Colon (tissue), 2 donors: ENCODE measurements around the gene AOPEP.

Source experiments
- FAIRE-seq: peaks from 2 replicates; lab custom pipeline; 2012; peaks lifted over from hg19 to GRCh38; lab: Jason Lieb, UNC
- donor health status: control.
- donor health status: control.

AOPEP gene

GRCh38 chr9:95116002-95116807 lies 389.7 kb downstream of the AOPEP start:
- FAIRE-seq, result no peak

DNA sequence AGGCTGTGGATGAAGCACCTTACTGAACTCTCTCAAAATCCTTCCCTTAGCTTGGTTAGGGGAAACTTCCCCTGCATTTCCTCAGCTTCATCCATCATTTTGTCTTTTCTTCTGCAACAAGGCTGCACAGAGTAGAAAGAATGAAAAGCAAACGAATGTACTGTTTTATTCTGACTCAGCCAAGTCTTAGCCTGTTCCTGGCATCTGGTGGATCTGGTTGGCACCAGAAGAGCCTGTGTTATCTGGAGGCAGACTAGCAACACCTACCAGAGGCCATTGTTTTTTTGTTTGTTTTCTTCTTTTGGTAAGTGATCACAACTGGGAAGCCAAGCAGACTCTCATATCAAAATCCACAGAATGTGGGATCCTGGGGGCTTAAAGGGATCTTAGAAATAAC lies 390.3 kb downstream of the AOPEP start:
- FAIRE-seq, result no peak

DNA sequence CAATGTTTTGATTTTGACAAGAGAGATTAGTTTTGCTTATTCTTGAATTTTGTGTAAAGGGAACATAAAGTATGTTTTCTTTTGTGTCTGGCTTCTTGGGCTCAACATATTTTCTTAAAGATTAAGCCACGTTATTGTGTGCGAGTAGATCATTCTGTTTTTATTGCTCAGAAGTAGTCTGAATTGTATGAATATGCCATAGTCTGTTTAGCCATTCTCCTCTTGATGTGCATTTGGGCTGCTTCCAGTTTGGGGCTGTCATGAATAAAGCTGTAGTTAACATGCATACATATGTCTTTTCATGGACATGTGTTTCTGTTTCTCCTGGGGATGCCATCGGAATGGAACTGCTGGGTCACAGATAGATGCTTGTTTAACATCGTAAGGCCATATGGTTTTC lies 392.1 kb downstream of the AOPEP start:
- no peak for FAIRE-seq

GRCh38 chr9:95120781-95121370 lies 394.4 kb downstream of the AOPEP start:
- no peak for FAIRE-seq

GRCh38 chr9:95124582-95125367 lies 398.3 kb downstream of the AOPEP start:
- no peak for FAIRE-seq

GRCh38 chr9:95125652-95126051 lies 399.2 kb downstream of the AOPEP start:
- FAIRE-seq, result no peak

DNA sequence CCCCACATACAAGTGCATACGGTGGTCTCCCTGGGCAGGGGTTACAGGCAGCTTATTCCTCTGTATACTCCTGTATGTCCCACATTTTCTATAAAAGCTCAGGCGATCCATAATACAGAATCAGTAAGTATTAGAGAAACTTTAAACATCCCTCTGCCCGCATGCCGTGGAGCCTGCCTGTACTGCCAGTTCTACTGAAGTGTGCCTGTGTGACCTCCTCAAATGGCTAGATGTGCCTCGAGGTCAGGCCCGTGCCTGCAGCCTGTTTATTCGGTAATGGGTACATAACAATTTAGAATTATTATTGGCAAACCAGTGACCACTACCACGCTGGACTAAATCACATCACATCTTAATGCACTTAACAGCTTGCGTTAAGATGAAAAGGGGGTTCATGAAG lies 400.2 kb downstream of the AOPEP start:
- FAIRE-seq, result no peak

- no peak for FAIRE-seq
These were observed 401.0 kb downstream of the AOPEP start for GRCh38 chr9:95127249-95128176.

GRCh38 chr9:95128177-95128524 lies 401.7 kb downstream of the AOPEP start:
- FAIRE-seq, result no peak

DNA sequence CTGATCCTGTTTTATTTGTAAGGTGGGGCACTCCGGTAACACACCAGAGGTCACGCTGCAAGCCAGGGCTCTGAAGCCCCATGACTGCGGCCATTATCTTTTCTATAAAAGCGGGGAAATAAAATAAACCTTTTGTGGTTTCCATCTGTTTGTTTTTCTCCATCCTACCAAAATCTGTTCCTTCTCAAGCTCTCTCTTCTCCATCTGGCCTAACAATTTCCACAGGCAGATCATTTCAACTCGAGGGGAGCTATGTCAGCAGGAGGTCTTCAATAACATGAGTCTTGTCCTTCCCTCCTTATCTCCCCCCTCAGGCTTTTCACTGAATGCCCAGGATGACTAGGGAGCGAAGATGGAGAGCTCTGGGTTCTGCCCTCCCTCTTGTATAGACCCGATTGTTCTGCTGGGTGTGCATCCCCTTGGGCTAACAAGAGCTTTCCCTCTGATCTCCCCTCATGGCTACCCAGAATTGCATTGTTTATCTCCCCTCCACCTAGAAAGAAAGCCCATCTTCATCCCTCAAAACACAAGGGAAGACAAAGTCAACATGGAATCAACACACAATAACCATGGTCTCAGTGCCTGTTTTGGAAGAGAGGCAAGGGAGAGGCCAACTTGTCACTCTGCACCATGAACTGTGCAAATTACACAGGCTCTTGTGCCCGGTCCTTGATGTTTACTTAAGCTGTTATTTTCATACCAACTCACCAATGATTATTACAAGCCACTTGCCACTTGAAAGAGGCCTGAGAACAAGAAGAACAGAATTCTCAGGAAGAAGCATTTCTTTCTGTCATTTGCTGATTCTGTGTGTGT lies 403.2 kb downstream of the AOPEP start:
- no peak for FAIRE-seq

- FAIRE-seq, result no peak
These were observed 404.0 kb downstream of the AOPEP start for GRCh38 chr9:95130484-95130883.

DNA sequence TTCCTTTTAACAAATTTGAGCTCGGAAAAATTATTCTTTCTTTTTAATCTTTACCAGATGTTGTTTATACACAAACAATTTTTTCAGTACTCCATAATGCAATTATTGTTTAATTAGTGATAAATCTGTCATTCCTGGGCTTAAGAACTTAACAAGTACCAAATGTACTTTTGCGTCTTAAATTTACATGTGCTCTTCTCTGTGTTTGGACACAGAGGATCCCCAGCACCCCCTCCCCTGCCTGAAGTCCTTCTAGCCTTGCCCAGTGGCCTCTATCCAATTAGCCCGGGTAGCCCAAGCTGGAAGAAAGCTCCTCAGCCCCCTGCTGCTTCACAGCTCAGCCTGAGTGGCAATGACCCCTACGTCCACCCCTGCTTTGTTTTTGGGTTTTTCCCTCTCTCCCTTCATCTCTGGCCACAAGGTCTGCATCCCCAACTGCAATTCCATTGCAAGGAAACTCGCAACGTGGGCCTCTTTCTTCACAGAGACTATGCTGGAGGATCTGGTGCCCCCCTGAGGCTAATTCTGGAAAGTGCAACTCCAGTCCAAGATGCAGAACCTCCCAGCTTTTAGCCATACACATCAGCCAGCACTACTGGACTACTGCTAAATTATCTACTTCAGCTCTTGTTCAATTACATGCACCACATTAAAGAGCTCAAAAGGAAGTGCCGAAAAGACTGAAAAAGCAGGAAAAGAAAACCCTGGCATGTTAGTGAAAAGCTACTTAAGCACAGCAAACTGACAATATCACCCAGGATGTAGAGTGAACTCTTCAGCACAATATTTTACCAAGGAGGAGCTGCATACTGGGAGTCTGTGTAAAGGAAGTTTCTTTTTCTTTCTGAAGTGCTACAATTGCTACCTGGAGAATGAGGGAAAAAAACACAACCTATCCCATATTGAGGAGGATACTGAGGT lies 404.8 kb downstream of the AOPEP start:
- FAIRE-seq, result no peak

DNA sequence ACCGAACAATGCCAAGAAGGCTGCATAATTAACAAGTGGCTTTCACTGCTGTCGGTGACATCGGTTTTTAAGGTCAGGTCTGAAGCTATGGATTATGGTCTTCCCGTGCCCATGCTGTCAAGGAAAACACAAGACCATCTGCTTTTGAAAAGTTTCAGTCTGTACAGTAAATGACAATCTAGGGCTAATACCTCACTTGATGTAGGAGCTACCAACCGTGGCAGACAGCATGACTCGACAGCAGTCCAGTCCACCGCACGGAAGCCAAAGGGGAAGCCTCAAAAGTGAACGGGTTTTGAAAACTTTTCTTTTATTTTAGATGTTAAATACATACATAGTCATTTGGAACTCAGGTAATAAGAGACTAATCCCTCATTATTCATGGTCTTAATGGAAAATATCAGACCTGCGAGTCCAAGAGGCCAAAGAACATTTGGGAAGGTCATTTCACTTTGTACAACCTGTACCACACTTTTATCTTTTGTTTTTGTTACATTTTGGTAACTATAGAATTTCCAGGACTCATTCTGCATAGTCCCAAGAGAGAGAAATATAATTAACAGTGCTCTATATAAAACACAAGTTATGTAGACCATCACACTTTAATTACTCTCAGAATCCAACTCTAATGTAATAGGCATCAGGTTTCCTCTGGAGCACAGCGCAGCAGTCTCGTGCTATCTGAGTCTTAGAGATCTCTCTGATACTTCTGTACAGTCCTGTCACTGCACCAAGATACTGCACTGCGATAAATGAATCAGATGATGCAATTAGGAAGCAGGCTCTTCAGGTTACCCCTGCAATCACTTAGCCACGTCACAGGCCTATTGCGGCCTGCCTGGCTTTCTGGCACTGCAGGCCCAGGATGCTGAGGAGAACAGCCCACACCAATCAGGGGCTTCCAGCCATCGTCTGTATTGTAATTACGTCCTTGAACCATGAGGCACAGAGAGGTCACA lies 406.1 kb downstream of the AOPEP start:
- no peak for FAIRE-seq

DNA sequence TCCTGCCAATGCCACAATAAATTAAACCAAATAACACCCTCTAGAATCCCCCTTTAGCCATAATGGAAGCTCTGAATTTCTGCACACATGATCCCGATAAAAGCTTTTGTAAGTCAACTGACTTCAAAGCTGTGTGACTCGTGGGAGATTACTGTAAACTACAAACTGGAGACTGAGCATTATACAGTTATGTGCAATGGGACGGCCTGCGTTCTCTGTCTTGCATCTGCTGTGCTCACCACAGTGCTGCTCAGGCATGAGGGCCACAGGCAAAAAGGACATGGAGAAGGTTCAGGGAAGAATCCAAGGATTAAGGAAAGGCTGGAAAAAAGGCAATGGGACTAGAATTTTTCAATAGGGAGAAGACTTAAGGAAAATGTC lies 406.8 kb downstream of the AOPEP start:
- no peak for FAIRE-seq

DNA sequence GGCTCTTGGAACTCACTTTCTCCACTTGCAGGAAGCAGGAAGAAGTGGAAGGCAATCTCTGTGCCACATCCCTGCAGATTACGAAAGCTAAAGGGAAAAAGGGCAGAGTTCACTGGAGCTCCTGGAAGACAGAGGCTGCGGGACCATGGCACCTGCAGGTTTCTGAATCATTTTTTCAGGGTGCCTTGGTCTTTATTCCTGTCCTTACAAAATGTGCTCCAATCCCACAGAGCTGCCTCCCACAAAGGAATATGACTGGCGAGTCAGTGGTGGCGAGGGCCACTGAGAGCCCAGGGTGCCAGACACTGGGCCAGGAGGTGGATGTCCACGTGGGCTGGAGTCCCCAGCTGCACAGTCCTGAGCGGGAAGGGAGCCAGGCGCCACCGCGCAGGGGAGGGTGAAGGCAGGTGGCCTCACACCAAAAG lies 408.0 kb downstream of the AOPEP start:
- FAIRE-seq, result no peak

DNA sequence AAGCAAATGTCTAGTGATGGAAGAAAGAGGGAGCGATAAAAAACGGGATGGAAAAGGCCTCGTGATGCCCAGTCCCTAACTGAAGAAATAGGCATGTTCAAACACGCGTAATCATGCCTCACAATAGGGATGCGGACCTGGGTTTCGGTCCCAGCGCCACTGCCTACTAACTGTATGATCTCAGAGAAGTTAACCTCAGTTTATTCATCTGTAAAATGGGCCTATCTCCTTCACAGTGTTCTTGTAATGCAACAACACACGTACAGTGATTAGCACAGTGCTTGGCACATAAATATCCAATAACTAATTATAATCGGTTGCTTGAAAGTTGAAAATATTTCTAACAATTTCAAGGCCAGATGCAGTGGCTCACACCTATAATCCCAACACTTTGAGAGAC lies 409.3 kb downstream of the AOPEP start:
- FAIRE-seq, result no peak
